HCT116 (cell line): ENCODE results near the gene HSPA2. TPM values are rescaled to one million over a fixed set of nuclear protein-coding genes. Genes with fewer than 3 reads are reported as not detected.

ENCODE experiments used
- ATAC-seq: fragments of 200-7000 bp; cut with Tn5 transposase; 2 replicates; pipeline ENCODE4 v1.9.1; 2020; ENCODE audit warnings: mild to moderate bottlenecking, moderate library complexity
- BruUV-seq: library from RNA; stranded (reverse); fragments of 400-500 nt; replicated peaks from 2 replicates; lab custom pipeline; 2021; lab: Mats Ljungman, UMichigan
- CTCF ChIA-PET: fragments of 300-600 bp; sonication (Branson Sonifier 250); formaldehyde crosslinking; loops from one replicate; lab custom pipeline; 2021; ENCODE audit warnings: antibody characterized with exemption; lab: Charles Lee
- POLR2A ChIA-PET: fragments of 300-600, 350-600 bp; sonication (Branson Sonifier 250); formaldehyde crosslinking; loops from one replicate; lab custom pipeline; 2021; ENCODE audit warnings: antibody characterized with exemption; lab: Charles Lee
- RAD21 ChIA-PET, 2 experiments: fragments of 300-600 bp; sonication (Branson Sonifier 250); formaldehyde crosslinking; loops; one replicate each; lab custom pipeline; 2023; ENCODE audit warnings: low total read pairs in 2 of 2; ENCODE audit not compliant: uncharacterized antibody in 2 of 2, unreplicated experiment in 2 of 2, low non-redundant PET in 1 of 2; lab: Charles Lee
- DNase-seq: peaks from one replicate; pipeline ENCODE4 v3.0.0-alpha.2; 2010; ENCODE audit warnings: low read depth, low spot score
- H2AFZ ChIP-seq: fragments of 200-600 bp; shearing (Covaris generic), sonication (generic); 2 replicates; pipeline ENCODE4 v1.6.1; 2017; ENCODE audit warnings: low read depth, mixed run types, mixed read lengths, antibody characterized with exemption, low read length; ENCODE audit not compliant: poor library complexity, severe bottlenecking
- H3K27ac ChIP-seq: 2 replicates; pipeline ENCODE4 v1.5.1; 2012; ENCODE audit warnings: low read depth, low read length
- H3K27me3 ChIP-seq: fragments of 200-600 bp; sonication (generic); 2 replicates; pipeline ENCODE4 v1.6.1; 2016; ENCODE audit warnings: mixed run types, low read length, mixed read lengths; ENCODE audit not compliant: insufficient read depth
- H3K36me3 ChIP-seq, 2 experiments: fragments of 200-500 bp in 1 of 2; fragments of 200-600 bp in 1 of 2; sonication (Bioruptor generic) in 1 of 2; sonication (generic) in 1 of 2; 2 replicates each; pipeline versions ENCODE4 v1.5.1 to v1.6.1; 2014 to 2016; ENCODE audit warnings: low read length in 2 of 2, inconsistent platforms in 1 of 2, mixed read lengths in 1 of 2, mixed run types in 1 of 2; ENCODE audit not compliant: insufficient read depth in 2 of 2, control insufficient read depth in 1 of 2
- H3K4me1 ChIP-seq, 2 experiments: fragments of 200-600 bp in 1 of 2; sonication (generic) in 1 of 2; 2 replicates each; pipeline versions ENCODE4 v1.5.1 to v1.6.1; 2012 to 2017; ENCODE audit warnings: low read length in 2 of 2, inconsistent platforms in 1 of 2, mild to moderate bottlenecking in 1 of 2, mixed read lengths in 1 of 2, mixed run types in 1 of 2, moderate library complexity in 1 of 2; ENCODE audit not compliant: insufficient read depth in 2 of 2, control insufficient read depth in 1 of 2
- H3K4me2 ChIP-seq: fragments of 200-600 bp; sonication (generic); 2 replicates; pipeline ENCODE4 v1.6.1; 2017; ENCODE audit warnings: mixed run types, low read length, mixed read lengths
- H3K4me3 ChIP-seq, 2 experiments: fragments of 200-600 bp in 1 of 2; sonication (generic) in 1 of 2; replicated peaks in 1 of 2; 2 replicates each; pipeline ENCODE4 v1.5.1; 2011 to 2016; ENCODE audit warnings: low read length in 2 of 2, control low read depth in 1 of 2, low read depth in 1 of 2, mild to moderate bottlenecking in 1 of 2, mixed read lengths in 1 of 2, mixed run types in 1 of 2
- H3K79me2 ChIP-seq: fragments of 200-600 bp; sonication (generic); 2 replicates; pipeline ENCODE4 v1.6.1; 2017; ENCODE audit warnings: mild to moderate bottlenecking, mixed run types, low read length, moderate library complexity, mixed read lengths; ENCODE audit not compliant: insufficient read depth
- H3K9ac ChIP-seq: fragments of 200-600 bp; sonication (generic); 2 replicates; pipeline ENCODE4 v1.6.1; 2016; ENCODE audit warnings: low read length, mixed read lengths
- H3K9me2 ChIP-seq: fragments of 200-600 bp; sonication (generic), shearing (Covaris generic); 2 replicates; pipeline ENCODE4 v1.6.1; 2017; ENCODE audit warnings: mixed run types, mild to moderate bottlenecking, moderate library complexity; ENCODE audit not compliant: insufficient read depth
- H3K9me3 ChIP-seq, 2 experiments: fragments of 200-500 bp in 1 of 2; fragments of 200-600 bp in 1 of 2; sonication (Bioruptor generic) in 1 of 2; sonication (generic) in 1 of 2; 2 replicates each; pipeline ENCODE4 v1.6.1; 2014 to 2017; ENCODE audit warnings: low read length in 2 of 2, mixed read lengths in 2 of 2, inconsistent platforms in 1 of 2, low read depth in 1 of 2, mild to moderate bottlenecking in 1 of 2, mixed run types in 1 of 2, moderate library complexity in 1 of 2; ENCODE audit not compliant: control insufficient read depth in 1 of 2, insufficient read depth in 1 of 2
- H4K20me1 ChIP-seq: fragments of 200-600 bp; sonication (generic), shearing (Covaris generic); 2 replicates; pipeline ENCODE4 v1.6.1; 2017; ENCODE audit warnings: mixed run types, mild to moderate bottlenecking, moderate library complexity; ENCODE audit not compliant: insufficient read depth
- ATF3 ChIP-seq: IDR thresholded peaks from 2 replicates; pipeline ENCODE4 v1.6.1; 2012
- CBX3 ChIP-seq: IDR thresholded peaks from 2 replicates; pipeline ENCODE4 v1.6.1; 2012; ENCODE audit warnings: low read depth
- CEBPB ChIP-seq: IDR thresholded peaks from 2 replicates; pipeline ENCODE4 v1.6.1; 2012; ENCODE audit warnings: low read depth
- CTCF ChIP-seq, 3 experiments: fragments of 200-600 bp in 1 of 3; sonication (generic) in 1 of 3; IDR thresholded peaks in 2 of 3; conservative IDR thresholded peaks in 1 of 3; 2 replicates each; pipeline ENCODE4 v1.5.1; 2012 to 2017; ENCODE audit warnings: low read depth in 2 of 3, low read length in 2 of 3, antibody characterized with exemption in 1 of 3, borderline replicate concordance in 1 of 3, control low read depth in 1 of 3, mild to moderate bottlenecking in 1 of 3, mixed read lengths in 1 of 3, mixed run types in 1 of 3, moderate library complexity in 1 of 3; ENCODE audit not compliant: insufficient read depth in 1 of 3
- EGR1 ChIP-seq: IDR thresholded peaks from 2 replicates; pipeline ENCODE4 v1.6.1; 2012; ENCODE audit warnings: low read depth
- ELF1 ChIP-seq: IDR thresholded peaks from 2 replicates; pipeline ENCODE4 v1.6.1; 2012; ENCODE audit warnings: low read depth, borderline replicate concordance
- EZH2 ChIP-seq: fragments of 200-600 bp; sonication (generic); IDR thresholded peaks from 2 replicates; pipeline ENCODE4 v1.6.1; 2017; ENCODE audit warnings: antibody characterized with exemption, mixed run types
- EZH2phosphoT487 ChIP-seq: fragments of 200-600 bp; IDR thresholded peaks from 2 replicates; pipeline ENCODE4 v1.6.1; 2018; ENCODE audit warnings: antibody characterized with exemption, borderline replicate concordance
- FOSL1 ChIP-seq: IDR thresholded peaks from 2 replicates; pipeline ENCODE4 v1.6.1; 2012; ENCODE audit warnings: low read depth
- JUND ChIP-seq: IDR thresholded peaks from 2 replicates; pipeline ENCODE4 v1.6.1; 2012
- MAX ChIP-seq: IDR thresholded peaks from 2 replicates; pipeline ENCODE4 v1.6.1; 2012
- POLR2AphosphoS5 ChIP-seq: IDR thresholded peaks from 2 replicates; pipeline ENCODE4 v1.6.1; 2011; ENCODE audit warnings: mild to moderate bottlenecking, low read depth, low read length, moderate library complexity
- RAD21 ChIP-seq: IDR thresholded peaks from 2 replicates; pipeline ENCODE4 v1.6.1; 2012; ENCODE audit warnings: low read depth, mild to moderate bottlenecking
- REST ChIP-seq: IDR thresholded peaks from 2 replicates; pipeline ENCODE4 v1.6.1; 2012; ENCODE audit warnings: low read depth
- SIN3A ChIP-seq: IDR thresholded peaks from 2 replicates; pipeline ENCODE4 v1.6.1; 2012; ENCODE audit warnings: low read depth
- SRF ChIP-seq: IDR thresholded peaks from 2 replicates; pipeline ENCODE4 v1.6.1; 2012; ENCODE audit warnings: low read depth
- TCF7L2 ChIP-seq: IDR thresholded peaks from 2 replicates; pipeline ENCODE4 v1.7.0; 2011; ENCODE audit warnings: borderline replicate concordance, inconsistent platforms; ENCODE audit not compliant: insufficient read depth, insufficient read length; ENCODE audit errors: extremely low read depth
- ZBTB33 ChIP-seq: IDR thresholded peaks from 2 replicates; pipeline ENCODE4 v1.6.1; 2011; ENCODE audit warnings: mild to moderate bottlenecking, low read length, moderate library complexity; ENCODE audit not compliant: insufficient replicate concordance; ENCODE audit errors: extremely low read depth
- ZFX ChIP-seq: fragments of 450-650 bp; IDR thresholded peaks from 2 replicates; pipeline ENCODE4 v1.6.1; 2017
- ZNF274 ChIP-seq: fragments of 200-500 bp; sonication (Bioruptor generic); IDR thresholded peaks from 2 replicates; pipeline ENCODE4 v1.6.1; 2014; ENCODE audit warnings: mild to moderate bottlenecking, low read depth, low read length, inconsistent platforms
- intact Hi-C: fragments of 100-400 bp; cut with micrococcal nuclease; formaldehyde crosslinking; loops from 2 replicates; pipeline ENCODE4 v1.10.0; 2022
- total RNA-seq: library from RNA; stranded (reverse); gene quantifications from one replicate; pipeline ENCODE4 v1.2.1, GENCODE V29; 2021; ENCODE audit not compliant: unreplicated experiment

The HSPA2 gene
- total RNA-seq, 1 experiment from 2014 or later = 2.5 TPM

GRCh38 chr14:64495252-64495651 is 45.3 kb upstream of the HSPA2 start:
- peaks cover 32% of the 10 kb centered on the region for H3K79me2 ChIP-seq
- ChIA-PET RAD21 (no interaction called here), POLR2A (no interaction called here), CTCF (interaction anchor here (0.7 kb wide), 1 partner anchor 395 kb away, joined by 3 read pairs; no protein-coding TSS in a partner anchor)
- BruUV-seq = no TSS peak
- H3K9me3 ChIP-seq = no peaks in the 10 kb centered on the region
- H3K27me3 ChIP-seq = no peaks in the 10 kb centered on the region
- no peak overlapping the region for H3K27ac ChIP-seq
- H3K4me2 ChIP-seq = no peak overlapping the region
- intact Hi-C loops = no loop called here
- H3K36me3 ChIP-seq = peaks cover 8 to 9% of the 10 kb centered on the region in 2 experiments; a peak in 3 of 4 replicates
- no peak overlapping the region for H2AFZ ChIP-seq
- no peaks in the 10 kb centered on the region for H3K9me2 ChIP-seq
- no peak for TF ChIP-seq TCF7L2
- no peak for TF ChIP-seq EZH2
- no peak for TF ChIP-seq FOSL1
- TF ChIP-seq ELF1 = no peak
- TF ChIP-seq CEBPB = no peak
- no peak for TF ChIP-seq CTCF (IDR thresholded peaks at IDR 0.05 in 2 of 3, conservative IDR thresholded peaks at IDR 0.05 in 1 of 3; ENCODE audit: borderline replicate concordance in 1 of 3, insufficient read depth in 1 of 3, low read depth in 2 of 3, low read length in 2 of 3)
- no peak for TF ChIP-seq EZH2phosphoT487
- no peak for TF ChIP-seq ZFX
- TF ChIP-seq CBX3 = no peak
- TF ChIP-seq ZNF274 = no peak
- no peak for TF ChIP-seq SRF
- no peak for TF ChIP-seq EGR1
- TF ChIP-seq REST = no peak
- no peak for TF ChIP-seq MAX
- TF ChIP-seq ZBTB33 = no peak
- no peak for TF ChIP-seq POLR2AphosphoS5
- no peak for TF ChIP-seq RAD21
- TF ChIP-seq SIN3A = no peak
- TF ChIP-seq ATF3 = no peak
- no peak for TF ChIP-seq JUND
- peaks cover under 1 to 5% of the 10 kb centered on the region in 2 experiments; a peak in 2 of 4 replicates for H3K4me1 ChIP-seq
- no peak for ATAC-seq
- DNase-seq = no peak
- no peaks in the 10 kb centered on the region for H4K20me1 ChIP-seq
- no peak overlapping the region for H3K9ac ChIP-seq
- H3K4me3 ChIP-seq = no peak overlapping the region
